H1 (cell line): ENCODE measurements around the gene ARPC2. TPM values are rescaled to one million over a fixed set of nuclear protein-coding genes. Genes with fewer than 3 reads are reported as not detected.
"Not testable (repeated sequence)": the region's sequence is repeated elsewhere in the genome, so short reads cannot be mapped to it uniquely, and the experiment has no call there.

ENCODE experiments used
- CTCF ChIA-PET: fragments of 300-600 bp; sonication (Branson Sonifier 250); formaldehyde crosslinking; loops from one replicate; lab custom pipeline; 2021; ENCODE audit not compliant: partially characterized antibody; lab: Charles Lee
- POLR2A ChIA-PET: fragments of 300-600 bp; sonication (Branson Sonifier 250); formaldehyde crosslinking; loops from one replicate; lab custom pipeline; 2021; ENCODE audit warnings: inconsistent platforms; ENCODE audit not compliant: partially characterized antibody; lab: Charles Lee
- DNase-seq, 2 experiments: peaks; one replicate each; pipeline versions ENCODE4 v3.0.0 to v3.0.0-alpha.2; 2010 to 2022; ENCODE audit warnings: low spot score in 2 of 2, low read depth in 1 of 2, mixed read lengths in 1 of 2
- FAIRE-seq: peaks from 2 replicates; lab custom pipeline; 2011; peaks lifted over from hg19 to GRCh38; lab: Jason Lieb, UNC
- H2AFZ ChIP-seq: 2 replicates; pipeline ENCODE4 v1.8.1; 2012; ENCODE audit warnings: low read length, inconsistent platforms
- H2AK5ac ChIP-seq: 2 replicates; pipeline ENCODE4 v1.6.1; 2013; ENCODE audit warnings: low read depth, low read length
- H2BK120ac ChIP-seq: replicated peaks from 2 replicates; pipeline ENCODE3; 2013; ENCODE audit warnings: low read depth, low read length, inconsistent platforms
- H2BK12ac ChIP-seq: 2 replicates; pipeline ENCODE4 v1.6.1; 2013; ENCODE audit warnings: low read depth, low read length
- H2BK15ac ChIP-seq: 2 replicates; pipeline ENCODE4 v1.6.1; 2013; ENCODE audit warnings: low read length
- H2BK20ac ChIP-seq: 2 replicates; pipeline ENCODE4 v1.6.1; 2013; ENCODE audit warnings: low read length
- H2BK5ac ChIP-seq: 2 replicates; pipeline ENCODE4 v1.6.1; 2013; ENCODE audit warnings: low read depth, low read length
- H3K14ac ChIP-seq: 2 replicates; pipeline ENCODE4 v1.6.1; 2013; ENCODE audit warnings: inconsistent platforms; ENCODE audit not compliant: insufficient read length
- H3K18ac ChIP-seq: 2 replicates; pipeline ENCODE4 v1.6.1; 2013; ENCODE audit warnings: low read length; ENCODE audit errors: extremely low read depth
- H3K23ac ChIP-seq: 2 replicates; pipeline ENCODE4 v1.6.1; 2013; ENCODE audit warnings: inconsistent platforms; ENCODE audit not compliant: insufficient read length
- H3K23me2 ChIP-seq: 2 replicates; pipeline ENCODE4 v1.6.1; 2013; ENCODE audit warnings: low read depth, low read length
- H3K27ac ChIP-seq: 2 replicates; pipeline ENCODE4 v1.6.1; 2011; ENCODE audit warnings: low read depth, low read length, inconsistent platforms
- H3K27me3 ChIP-seq, 4 experiments: replicated peaks in 1 of 4; 1 replicate in 1 of 4; 2 replicates in 3 of 4; pipeline versions ENCODE4 v1.6.1 to v1.8.1; 2011 to 2013; ENCODE audit warnings: low read length in 3 of 4, mild to moderate bottlenecking in 3 of 4, inconsistent platforms in 2 of 4, mixed read lengths in 2 of 4, moderate library complexity in 1 of 4; ENCODE audit not compliant: control insufficient read depth in 3 of 4, insufficient read depth in 3 of 4; ENCODE audit errors: extremely low read depth in 1 of 4
- H3K36me3 ChIP-seq, 4 experiments: 2 replicates each; pipeline versions ENCODE4 v1.6.1 to v1.8.1; 2011 to 2013; ENCODE audit warnings: mild to moderate bottlenecking in 4 of 4, low read length in 3 of 4, moderate library complexity in 2 of 4, control low read depth in 1 of 4, inconsistent platforms in 1 of 4; ENCODE audit not compliant: insufficient read depth in 4 of 4, control insufficient read depth in 2 of 4
- H3K4ac ChIP-seq: replicated peaks from 2 replicates; pipeline ENCODE3; 2013; ENCODE audit warnings: low read length, low read depth, mixed read lengths, inconsistent platforms; ENCODE audit not compliant: insufficient read length
- H3K4me1 ChIP-seq, 4 experiments: replicated peaks in 1 of 4; 1 replicate in 1 of 4; 2 replicates in 3 of 4; pipeline versions ENCODE4 v1.6.1 to v1.8.1; 2011 to 2013; ENCODE audit warnings: low read length in 3 of 4, inconsistent platforms in 2 of 4, mixed read lengths in 1 of 4; ENCODE audit not compliant: insufficient read depth in 4 of 4, control insufficient read depth in 3 of 4
- H3K4me2 ChIP-seq, 2 experiments: 2 replicates each; pipeline versions ENCODE4 v1.6.1 to v1.8.1; 2011 to 2013; ENCODE audit warnings: low read depth in 2 of 2, low read length in 2 of 2, control low read depth in 1 of 2, inconsistent platforms in 1 of 2, mild to moderate bottlenecking in 1 of 2; ENCODE audit not compliant: insufficient read depth in 1 of 2
- H3K4me3 ChIP-seq, 4 experiments: fragments of 200-600, 300-600 bp in 1 of 4; sonication (generic), shearing (Covaris generic), sonication (Bioruptor Twin) in 1 of 4; 2 replicates each; pipeline versions ENCODE4 v1.5.1 to v1.8.1; 2011 to 2016; ENCODE audit warnings: low read length in 4 of 4, low read depth in 3 of 4, control low read depth in 2 of 4, inconsistent platforms in 2 of 4, mild to moderate bottlenecking in 2 of 4, mixed read lengths in 1 of 4, moderate library complexity in 1 of 4; ENCODE audit not compliant: insufficient read depth in 2 of 4; ENCODE audit errors: extremely low read depth in 1 of 4
- H3K56ac ChIP-seq: replicated peaks from 2 replicates; pipeline ENCODE3; 2013; ENCODE audit warnings: low read depth, mild to moderate bottlenecking, mixed read lengths, low read length, inconsistent platforms; ENCODE audit not compliant: insufficient read length
- H3K79me1 ChIP-seq: 2 replicates; pipeline ENCODE4 v1.6.1; 2013; ENCODE audit warnings: low read depth, low read length, control low read depth
- H3K79me2 ChIP-seq, 2 experiments: 2 replicates each; pipeline versions ENCODE4 v1.6.1 to v1.8.1; 2012 to 2013; ENCODE audit warnings: low read length in 2 of 2, mild to moderate bottlenecking in 2 of 2, inconsistent platforms in 1 of 2; ENCODE audit not compliant: insufficient read depth in 2 of 2, control insufficient read depth in 1 of 2
- H3K9ac ChIP-seq, 4 experiments: replicated peaks in 1 of 4; 1 replicate in 1 of 4; 2 replicates in 3 of 4; pipeline versions ENCODE4 v1.6.1 to v1.8.1; 2011 to 2013; ENCODE audit warnings: low read depth in 3 of 4, low read length in 3 of 4, control low read depth in 2 of 4, mild to moderate bottlenecking in 2 of 4, moderate library complexity in 2 of 4, inconsistent platforms in 1 of 4; ENCODE audit errors: extremely low read depth in 1 of 4
- H3K9me3 ChIP-seq, 2 experiments: 2 replicates each; pipeline versions ENCODE4 v1.6.1 to v1.8.1; 2012 to 2013; ENCODE audit warnings: mild to moderate bottlenecking in 2 of 2, moderate library complexity in 2 of 2, control low read depth in 1 of 2, inconsistent platforms in 1 of 2, low read depth in 1 of 2, low read length in 1 of 2, mixed read lengths in 1 of 2; ENCODE audit not compliant: insufficient read depth in 2 of 2
- H4K20me1 ChIP-seq, 2 experiments: replicated peaks in 1 of 2; 2 replicates each; pipeline versions ENCODE3 to v1.8.1; 2011 to 2013; ENCODE audit warnings: inconsistent platforms in 2 of 2, low read length in 2 of 2, mild to moderate bottlenecking in 1 of 2; ENCODE audit not compliant: insufficient read depth in 2 of 2, control insufficient read depth in 1 of 2
- H4K5ac ChIP-seq: 2 replicates; pipeline ENCODE4 v1.6.1; 2013; ENCODE audit warnings: low read length, low read depth, mixed read lengths, inconsistent platforms; ENCODE audit not compliant: insufficient read length
- H4K8ac ChIP-seq: 2 replicates; pipeline ENCODE4 v1.8.0; 2013; ENCODE audit warnings: mild to moderate bottlenecking, moderate library complexity, low read length, inconsistent platforms; ENCODE audit not compliant: insufficient read depth; ENCODE audit errors: extremely low read depth
- H4K91ac ChIP-seq: replicated peaks from 2 replicates; pipeline ENCODE3; 2013; ENCODE audit warnings: low read length, mixed read lengths, inconsistent platforms; ENCODE audit not compliant: insufficient read length
- ZNF274 ChIP-seq: IDR thresholded peaks from 2 replicates; pipeline ENCODE4 v1.7.0; 2012; ENCODE audit warnings: low read length, borderline replicate concordance; ENCODE audit errors: extremely low read depth
- WGBS, 2 experiments: shearing (Covaris generic) in 1 of 2; methylation state at CpG; one replicate each; pipeline versions ENCODE4 v1.1.6 to v1.1.7; 2013 to 2015; ENCODE audit warnings: low lambda C conversion rate in 2 of 2, mixed read lengths in 2 of 2, inconsistent platforms in 1 of 2, low coverage in 1 of 2, missing lambda C conversion rate in 1 of 2; ENCODE audit not compliant: insufficient replicate concordance in 2 of 2, insufficient coverage in 1 of 2, insufficient read length in 1 of 2; ENCODE audit errors: extremely low coverage in 1 of 2, missing lambda C conversion rate in 1 of 2; 5-methylcytosine and 5-hydroxymethylcytosine counted together
- polyA plus RNA-seq, 7 experiments: library from polyadenylated mRNA; depleted of rRNA in 3 of 7; stranded (reverse) in 5 of 7; unstranded in 2 of 7; fragments of >200 nt in 5 of 7; fragments of 200-250 nt in 2 of 7; gene quantifications; 1 replicate in 5 of 7; 2 replicates in 1 of 7; 4 replicates in 1 of 7; pipeline versions ENCODE4 v1.2.1 to v1.2.3, GENCODE V29; 2011 to 2013; ENCODE audit warnings: missing spikeins in 2 of 7, mixed read lengths in 2 of 7
- total RNA-seq: library from RNA; stranded (reverse); fragmentation: NEBNext Ultra II Directional; extraction: Animal tissue kit (Norgen Biotek cat#: 25700); gene quantifications from 2 replicates; pipeline ENCODE4 v1.2.1, GENCODE V29; 2021
- TF ChIP-seq, protein P1 (sequence below): IDR thresholded peaks from 2 replicates; pipeline ENCODE4 v1.6.1; 2012; ENCODE audit warnings: low read length, inconsistent platforms

The ARPC2 gene
- total and polyA plus RNA-seq, 2 of the 8 experiments (the other 6 are each of a cell fraction or from before 2014, with no cell fraction given) = 174 to 195 TPM

DNA sequence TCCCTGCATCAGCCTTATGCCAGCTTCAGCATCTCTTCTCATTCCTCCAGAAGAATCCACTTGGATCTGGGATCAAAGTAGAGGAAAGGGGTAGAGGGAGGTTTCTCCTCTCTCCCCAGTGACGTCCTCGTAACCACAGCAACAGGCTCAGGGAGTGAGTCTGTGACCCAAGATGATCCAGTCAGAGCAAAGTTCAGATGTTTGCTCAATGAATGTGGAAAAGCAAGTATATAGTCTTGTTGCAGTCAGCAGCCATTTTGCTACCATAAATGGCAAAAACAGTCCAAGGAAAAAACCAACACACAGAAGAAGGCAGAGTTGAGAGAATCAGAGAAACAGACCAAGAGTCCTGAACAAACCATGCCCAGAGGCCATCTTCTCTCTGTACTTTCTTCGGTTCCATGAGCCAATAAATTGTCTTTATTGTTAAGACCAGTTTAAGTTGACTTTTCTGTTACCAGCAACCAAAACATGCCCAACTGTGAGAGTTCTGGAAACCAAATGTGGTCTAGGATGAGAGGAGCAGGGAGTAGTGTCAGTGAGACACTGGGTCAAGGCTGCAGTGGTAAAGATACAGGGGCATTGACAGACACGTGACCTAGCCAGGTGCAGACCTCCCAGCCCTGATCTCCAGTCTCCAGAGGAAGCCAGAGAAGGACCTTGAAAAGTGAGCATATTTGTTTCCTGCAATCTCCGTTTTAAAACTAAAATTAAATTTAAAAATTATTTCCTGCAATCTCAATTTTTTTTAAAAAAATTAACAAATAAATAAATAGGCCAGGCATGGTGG lies 47.0 kb upstream of the ARPC2 start (continued):
- TF ChIP-seq, protein P1, sequence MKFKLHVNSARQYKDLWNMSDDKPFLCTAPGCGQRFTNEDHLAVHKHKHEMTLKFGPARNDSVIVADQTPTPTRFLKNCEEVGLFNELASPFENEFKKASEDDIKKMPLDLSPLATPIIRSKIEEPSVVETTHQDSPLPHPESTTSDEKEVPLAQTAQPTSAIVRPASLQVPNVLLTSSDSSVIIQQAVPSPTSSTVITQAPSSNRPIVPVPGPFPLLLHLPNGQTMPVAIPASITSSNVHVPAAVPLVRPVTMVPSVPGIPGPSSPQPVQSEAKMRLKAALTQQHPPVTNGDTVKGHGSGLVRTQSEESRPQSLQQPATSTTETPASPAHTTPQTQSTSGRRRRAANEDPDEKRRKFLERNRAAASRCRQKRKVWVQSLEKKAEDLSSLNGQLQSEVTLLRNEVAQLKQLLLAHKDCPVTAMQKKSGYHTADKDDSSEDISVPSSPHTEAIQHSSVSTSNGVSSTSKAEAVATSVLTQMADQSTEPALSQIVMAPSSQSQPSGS = no peak
- TF ChIP-seq ZNF274 = no peak

DNA sequence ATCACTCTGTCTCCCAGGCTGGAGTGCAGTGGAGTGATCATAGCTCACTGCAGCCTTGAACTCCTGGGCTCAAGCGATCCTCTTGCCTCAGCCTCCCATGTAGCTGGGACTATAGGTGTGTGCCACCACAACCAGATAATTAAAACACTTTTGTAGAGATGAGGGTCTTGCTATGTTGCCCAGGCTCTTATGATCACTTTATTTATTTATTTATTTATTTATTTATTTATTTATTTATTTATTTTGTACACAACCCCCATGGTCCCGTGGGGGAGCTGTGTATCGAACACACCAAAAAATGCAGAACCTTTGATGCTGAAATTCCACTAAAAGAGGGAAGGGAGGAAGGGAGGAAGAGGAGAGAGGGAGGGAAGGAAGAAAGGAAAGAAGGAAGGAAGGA lies 45.2 kb upstream of the ARPC2 start:
- not testable (repeated sequence) for H3K18ac ChIP-seq, H4K20me1 ChIP-seq, H3K4ac ChIP-seq, H3K79me2 ChIP-seq, H3K23ac ChIP-seq, H3K9me3 ChIP-seq, H3K36me3 ChIP-seq, H4K91ac ChIP-seq, FAIRE-seq, H2BK120ac ChIP-seq, H2BK20ac ChIP-seq, H4K8ac ChIP-seq, H3K23me2 ChIP-seq, H3K79me1 ChIP-seq, H3K27me3 ChIP-seq, H3K14ac ChIP-seq, H2BK15ac ChIP-seq, H2BK12ac ChIP-seq, H2AK5ac ChIP-seq, H2BK5ac ChIP-seq, H3K4me3 ChIP-seq, DNase-seq, H3K4me2 ChIP-seq, H3K27ac ChIP-seq, H2AFZ ChIP-seq, H3K56ac ChIP-seq, H3K4me1 ChIP-seq, H3K9ac ChIP-seq, H4K5ac ChIP-seq
- POLR2A ChIA-PET = interaction anchor here (3.0 kb wide), 1 partner anchor 10 kb away, joined by 9 read pairs; no protein-coding TSS in a partner anchor
- WGBS, 2 experiments = 90% methylated on average over 3 of the region's 3 CpGs; no CpG with 5 or more reads in 1 of the 2 experiments
- CTCF ChIA-PET = interaction anchor here (0.6 to 1.9 kb wide), 5 partner anchors 9 to 382 kb away, joined by 3 to 6 read pairs (median 4); no protein-coding TSS in a partner anchor
